ENCODE data around the gene TAGLN2.
A peak's percentile ranks its signal among the peaks of the same experiment; 100 is the strongest.
"Not testable (repeated sequence)": the region's sequence is repeated elsewhere in the genome, so short reads cannot be mapped to it uniquely, and the experiment has no call there.

Gene TAGLN2

GRCh38 chr1:159917533-159918351 is 7.6 kb downstream of the TAGLN2 start:
- no peaks in the 10 kb centered on the region for H3K27me3 ChIP-seq (ENCODE audit: insufficient read depth, low read length)
- H3K27ac ChIP-seq (ENCODE audit: low read length), result no peak overlapping the region
- peaks cover 18% of the 10 kb centered on the region for H3K36me3 ChIP-seq (ENCODE audit: insufficient read depth, low read depth, low read length)
- no peak overlapping the region for H3K4me3 ChIP-seq (ENCODE audit: low read length)
- no peak overlapping the region for H3K9ac ChIP-seq (ENCODE audit: low read depth, low read length)
- peaks cover 35% of the 10 kb centered on the region for H3K4me1 ChIP-seq (ENCODE audit: insufficient read depth, low read length)
- no peaks in the 10 kb centered on the region for H3K9me3 ChIP-seq (ENCODE audit: insufficient read depth, low read depth, low read length)

- H3K27me3 ChIP-seq (ENCODE audit: insufficient read depth, low read length), result no peaks in the 10 kb centered on the region
- H3K4me1 ChIP-seq (ENCODE audit: insufficient read depth, low read length), result peaks cover 31% of the 10 kb centered on the region
- H3K9me3 ChIP-seq (ENCODE audit: insufficient read depth, low read depth, low read length), result no peaks in the 10 kb centered on the region
- H3K36me3 ChIP-seq (ENCODE audit: insufficient read depth, low read depth, low read length), result peaks cover 18% of the 10 kb centered on the region
- H3K4me3 ChIP-seq (ENCODE audit: low read length), result peak overlapping the region; percentile 18; the same call in 1 of the 2 replicates
- peak overlapping the region; percentile 46; the same call in 1 of the 2 replicates for H3K9ac ChIP-seq (ENCODE audit: low read depth, low read length)
- no peak overlapping the region for H3K27ac ChIP-seq (ENCODE audit: low read length)
These were observed 8.9 kb downstream of the TAGLN2 start for GRCh38 chr1:159916242-159917051.

- peaks cover 37% of the 10 kb centered on the region for H3K4me1 ChIP-seq (ENCODE audit: insufficient read depth, low read length)
- H3K27me3 ChIP-seq (ENCODE audit: insufficient read depth, low read length), result no peaks in the 10 kb centered on the region
- peak overlapping the region; percentile 18; the same call in 1 of the 2 replicates for H3K4me3 ChIP-seq (ENCODE audit: low read length)
- peaks cover 18% of the 10 kb centered on the region for H3K36me3 ChIP-seq (ENCODE audit: insufficient read depth, low read depth, low read length)
- no peak overlapping the region for H3K9ac ChIP-seq (ENCODE audit: low read depth, low read length)
- H3K27ac ChIP-seq (ENCODE audit: low read length), result no peak overlapping the region
- H3K9me3 ChIP-seq (ENCODE audit: insufficient read depth, low read depth, low read length), result no peaks in the 10 kb centered on the region
These were observed 9.6 kb downstream of the TAGLN2 start for GRCh38 chr1:159915571-159916241.

GRCh38 chr1:159914252-159915018 is 10.9 kb downstream of the TAGLN2 start:
- Histone ChIP-seq H3K9me3 (ENCODE audit: insufficient read depth, low read depth, low read length) (no peaks in the 10 kb centered on the region), H3K9ac (ENCODE audit: low read depth, low read length) (peak overlapping the region; percentile 43; the same call in 1 of the 2 replicates), H3K4me1 (ENCODE audit: insufficient read depth, low read length) (peaks cover 46% of the 10 kb centered on the region), H3K36me3 (ENCODE audit: insufficient read depth, low read depth, low read length) (peaks cover 12% of the 10 kb centered on the region), H3K27ac (ENCODE audit: low read length) (no peak overlapping the region), H3K4me3 (ENCODE audit: low read length) (no peak overlapping the region), H3K27me3 (ENCODE audit: insufficient read depth, low read length) (no peaks in the 10 kb centered on the region)

GRCh38 chr1:159913451-159914192 is 11.7 kb downstream of the TAGLN2 start:
- Histone ChIP-seq H3K27me3 (ENCODE audit: insufficient read depth, low read length) (no peaks in the 10 kb centered on the region), H3K4me3 (ENCODE audit: low read length) (no peak overlapping the region), H3K27ac (ENCODE audit: low read length) (no peak overlapping the region), H3K9ac (ENCODE audit: low read depth, low read length) (peak overlapping the region; percentile 43; the same call in 1 of the 2 replicates), H3K36me3 (ENCODE audit: insufficient read depth, low read depth, low read length) (peaks cover 4% of the 10 kb centered on the region), H3K9me3 (ENCODE audit: insufficient read depth, low read depth, low read length) (no peaks in the 10 kb centered on the region), H3K4me1 (ENCODE audit: insufficient read depth, low read length) (peaks cover 46% of the 10 kb centered on the region)

- H3K9ac ChIP-seq (ENCODE audit: low read depth, low read length), result no peak overlapping the region
- no peaks in the 10 kb centered on the region for H3K9me3 ChIP-seq (ENCODE audit: insufficient read depth, low read depth, low read length)
- no peak overlapping the region for H3K27ac ChIP-seq (ENCODE audit: low read length)
- no peak overlapping the region for H3K4me3 ChIP-seq (ENCODE audit: low read length)
- H3K4me1 ChIP-seq (ENCODE audit: insufficient read depth, low read length), result peaks cover 44% of the 10 kb centered on the region
- H3K36me3 ChIP-seq (ENCODE audit: insufficient read depth, low read depth, low read length), result no peaks in the 10 kb centered on the region
- no peaks in the 10 kb centered on the region for H3K27me3 ChIP-seq (ENCODE audit: insufficient read depth, low read length)
These were observed 13.8 kb downstream of the TAGLN2 start for GRCh38 chr1:159911326-159912070.

GRCh38 chr1:159908031-159908940 is 17.0 kb downstream of the TAGLN2 start:
- no peaks in the 10 kb centered on the region for H3K36me3 ChIP-seq (ENCODE audit: insufficient read depth, low read depth, low read length)
- no peaks in the 10 kb centered on the region for H3K9me3 ChIP-seq (ENCODE audit: insufficient read depth, low read depth, low read length)
- peaks cover 18% of the 10 kb centered on the region; the same call in 1 of the 2 replicates for H3K4me1 ChIP-seq (ENCODE audit: insufficient read depth, low read length)
- no peak overlapping the region for H3K27ac ChIP-seq (ENCODE audit: low read length)
- H3K4me3 ChIP-seq (ENCODE audit: low read length), result no peak overlapping the region
- no peak overlapping the region for H3K9ac ChIP-seq (ENCODE audit: low read depth, low read length)
- no peaks in the 10 kb centered on the region for H3K27me3 ChIP-seq (ENCODE audit: insufficient read depth, low read length)

- H3K4me1 ChIP-seq (ENCODE audit: insufficient read depth, low read length), result peaks cover 15% of the 10 kb centered on the region; the same call in 1 of the 2 replicates
- H3K9ac ChIP-seq (ENCODE audit: low read depth, low read length), result no peak overlapping the region
- H3K27me3 ChIP-seq (ENCODE audit: insufficient read depth, low read length), result no peaks in the 10 kb centered on the region; the same call in 1 of the 2 replicates
- H3K4me3 ChIP-seq (ENCODE audit: low read length), result no peak overlapping the region
- H3K9me3 ChIP-seq (ENCODE audit: insufficient read depth, low read depth, low read length), result no peaks in the 10 kb centered on the region
- H3K36me3 ChIP-seq (ENCODE audit: insufficient read depth, low read depth, low read length), result no peaks in the 10 kb centered on the region
- H3K27ac ChIP-seq (ENCODE audit: low read length), result no peak overlapping the region
These were observed 18.3 kb downstream of the TAGLN2 start for GRCh38 chr1:159906960-159907359.

GRCh38 chr1:159904036-159904435 is 21.3 kb downstream of the TAGLN2 start:
- not testable (repeated sequence) for H3K27ac ChIP-seq (ENCODE audit: low read length); H3K9me3 ChIP-seq (ENCODE audit: insufficient read depth, low read depth, low read length); H3K4me1 ChIP-seq (ENCODE audit: insufficient read depth, low read length); H3K36me3 ChIP-seq (ENCODE audit: insufficient read depth, low read depth, low read length); H3K9ac ChIP-seq (ENCODE audit: low read depth, low read length); H3K4me3 ChIP-seq (ENCODE audit: low read length)
- peaks cover 18% of the 10 kb centered on the region for H3K27me3 ChIP-seq (ENCODE audit: insufficient read depth, low read length)

Measured in iPS-20b (cell line).